IMR-90 (cell line): Measurements from ENCODE around the gene STOX1. TPM values are rescaled to one million over a fixed set of nuclear protein-coding genes. Genes with fewer than 3 reads are reported as not detected.

ENCODE experiments used
- ATAC-seq: fragments of 200-7000 bp; cut with Tn5 transposase; 2 replicates; pipeline ENCODE4 v1.9.1; 2020; ENCODE audit warnings: low read depth, mild to moderate bottlenecking, moderate library complexity
- BruUV-seq: library from RNA; stranded (reverse); fragments of 400-500 nt; replicated peaks from 2 replicates; lab custom pipeline; 2021; lab: Mats Ljungman, UMichigan
- CTCF ChIA-PET: fragments of 300-600 bp; formaldehyde crosslinking; extraction: SDS; loops from one replicate; lab custom pipeline; 2021; ENCODE audit warnings: antibody characterized with exemption; lab: Yijun Ruan, JAX
- POLR2A ChIA-PET: fragments of 300-600 bp; sonication (Branson Sonifier 250); formaldehyde crosslinking; loops from one replicate; lab custom pipeline; 2022; ENCODE audit warnings: antibody characterized with exemption; ENCODE audit not compliant: unreplicated experiment; lab: Charles Lee
- DNase-seq: peaks from one replicate; pipeline ENCODE4 v3.0.0; 2013
- H2AFZ ChIP-seq: replicated peaks from 2 replicates; pipeline ENCODE3; 2013; ENCODE audit warnings: low read length, mild to moderate bottlenecking; ENCODE audit not compliant: poor library complexity
- H2AK5ac ChIP-seq: 2 replicates; pipeline ENCODE4 v1.6.1; 2013; ENCODE audit warnings: low read depth, low read length, inconsistent platforms
- H2AK9ac ChIP-seq: replicated peaks from 2 replicates; pipeline ENCODE3; 2013; ENCODE audit warnings: mild to moderate bottlenecking, low read depth, low read length, moderate library complexity; ENCODE audit not compliant: poor library complexity
- H2BK120ac ChIP-seq: 2 replicates; pipeline ENCODE4 v1.6.1; 2013; ENCODE audit warnings: low read depth, low read length, inconsistent platforms
- H2BK15ac ChIP-seq: 3 replicates; pipeline ENCODE4 v1.6.1; 2013; ENCODE audit warnings: low read depth, low read length, inconsistent platforms
- H2BK20ac ChIP-seq: 2 replicates; pipeline ENCODE4 v1.6.1; 2013; ENCODE audit warnings: low read depth, mild to moderate bottlenecking, inconsistent platforms, low read length, moderate library complexity
- H2BK5ac ChIP-seq: 2 replicates; pipeline ENCODE4 v1.6.1; 2013; ENCODE audit warnings: mild to moderate bottlenecking, low read depth, low read length, inconsistent platforms; ENCODE audit not compliant: poor library complexity, severe bottlenecking
- H3K14ac ChIP-seq: replicated peaks from 2 replicates; pipeline ENCODE4 v1.6.1; 2013; ENCODE audit warnings: low read depth, low read length, inconsistent platforms
- H3K18ac ChIP-seq: 2 replicates; pipeline ENCODE4 v1.6.1; 2013; ENCODE audit warnings: low read depth, low read length, control low read depth
- H3K23ac ChIP-seq: 2 replicates; pipeline ENCODE4 v1.6.1; 2013; ENCODE audit warnings: low read depth, low read length, inconsistent platforms
- H3K27ac ChIP-seq: 2 replicates; pipeline ENCODE4 v1.5.1; 2013; ENCODE audit warnings: mild to moderate bottlenecking, control low read depth, low read length; ENCODE audit not compliant: insufficient read depth
- H3K27me3 ChIP-seq: 2 replicates; pipeline ENCODE4 v1.6.1; 2013; ENCODE audit warnings: low read length; ENCODE audit not compliant: control insufficient read depth, insufficient read depth
- H3K36me3 ChIP-seq: 2 replicates; pipeline ENCODE4 v1.6.1; 2013; ENCODE audit warnings: low read length, mixed read lengths; ENCODE audit not compliant: control insufficient read depth, insufficient read depth
- H3K4ac ChIP-seq: 2 replicates; pipeline ENCODE4 v1.6.1; 2013; ENCODE audit warnings: low read depth, low read length, inconsistent platforms
- H3K4me1 ChIP-seq: 2 replicates; pipeline ENCODE4 v1.6.1; 2013; ENCODE audit warnings: low read length, mixed read lengths; ENCODE audit not compliant: control insufficient read depth, insufficient read depth
- H3K4me2 ChIP-seq: 2 replicates; pipeline ENCODE4 v1.6.1; 2013; ENCODE audit warnings: low read depth, mild to moderate bottlenecking, control low read depth, low read length, moderate library complexity
- H3K4me3 ChIP-seq: 2 replicates; pipeline ENCODE4 v1.5.1; 2013; ENCODE audit warnings: low read depth, mild to moderate bottlenecking, control low read depth, low read length, moderate library complexity; ENCODE audit not compliant: insufficient read depth
- H3K56ac ChIP-seq: 2 replicates; pipeline ENCODE4 v1.6.1; 2013; ENCODE audit warnings: low read length, inconsistent platforms; ENCODE audit not compliant: insufficient read depth; ENCODE audit errors: extremely low read depth
- H3K79me1 ChIP-seq, 2 experiments: 2 replicates each; pipeline ENCODE4 v1.6.1; 2013; ENCODE audit warnings: low read length in 2 of 2, inconsistent platforms in 1 of 2, low read depth in 1 of 2
- H3K9ac ChIP-seq: 2 replicates; pipeline ENCODE4 v1.6.1; 2013; ENCODE audit warnings: low read depth, low read length, control low read depth
- H3K9me1 ChIP-seq: 2 replicates; pipeline ENCODE4 v1.6.1; 2013; ENCODE audit warnings: low read length, inconsistent platforms; ENCODE audit not compliant: insufficient read depth
- H3K9me3 ChIP-seq: 2 replicates; pipeline ENCODE4 v1.6.1; 2013; ENCODE audit warnings: low read length; ENCODE audit not compliant: control insufficient read depth, insufficient read depth
- H4K20me1 ChIP-seq: 2 replicates; pipeline ENCODE4 v1.6.1; 2013; ENCODE audit warnings: low read length, inconsistent platforms; ENCODE audit not compliant: insufficient read depth
- H4K5ac ChIP-seq: 2 replicates; pipeline ENCODE4 v1.6.1; 2013; ENCODE audit warnings: mild to moderate bottlenecking, low read depth, low read length, control low read depth
- H4K8ac ChIP-seq, 2 experiments: 2 replicates each; pipeline ENCODE4 v1.6.1; 2013; ENCODE audit warnings: low read depth in 2 of 2, low read length in 2 of 2, control low read depth in 1 of 2, inconsistent platforms in 1 of 2
- H4K91ac ChIP-seq: 2 replicates; pipeline ENCODE4 v1.6.1; 2013; ENCODE audit warnings: low read depth, low read length, inconsistent platforms; ENCODE audit not compliant: insufficient read depth
- BHLHE40 ChIP-seq: fragments of 150-350 bp; IDR thresholded peaks from 2 replicates; pipeline ENCODE4 v1.6.1; 2016; ENCODE audit warnings: mild to moderate bottlenecking, low read depth, low read length
- CHD1 ChIP-seq: IDR thresholded peaks from 2 replicates; pipeline ENCODE4 v1.6.1; 2012; ENCODE audit warnings: low read depth, low read length, improper control_type of control experiment
- CTCF ChIP-seq: conservative IDR thresholded peaks from 2 replicates; pipeline ENCODE4 v1.5.1; 2012; ENCODE audit warnings: mild to moderate bottlenecking, low read depth, low read length, improper control_type of control experiment
- MAZ ChIP-seq: IDR thresholded peaks from 2 replicates; pipeline ENCODE4 v1.6.1; 2012; ENCODE audit warnings: low read depth, mild to moderate bottlenecking, low read length, improper control_type of control experiment, moderate library complexity, borderline replicate concordance
- NFE2L2 ChIP-seq: fragments of 150-350 bp; IDR thresholded peaks from 2 replicates; pipeline ENCODE4 v1.6.1; 2016; ENCODE audit warnings: low read depth, mild to moderate bottlenecking, low read length
- POLR2A ChIP-seq: IDR thresholded peaks from 2 replicates; pipeline ENCODE4 v1.6.1; 2012; ENCODE audit warnings: mild to moderate bottlenecking, low read depth, low read length
- RAD21 ChIP-seq: IDR thresholded peaks from 2 replicates; pipeline ENCODE4 v1.6.1; 2012; ENCODE audit warnings: low read length, improper control_type of control experiment
- RFX5 ChIP-seq: IDR thresholded peaks from 2 replicates; pipeline ENCODE4 v1.8.0; 2012; ENCODE audit warnings: low read depth, mild to moderate bottlenecking, low read length, moderate library complexity
- SMC3 ChIP-seq: fragments of 150-350 bp; IDR thresholded peaks from 2 replicates; pipeline ENCODE4 v1.6.1; 2016; ENCODE audit warnings: low read depth, mild to moderate bottlenecking, antibody characterized with exemption, low read length, moderate library complexity
- WGBS, 2 experiments: methylation state at CpG; one replicate each; pipeline versions ENCODE4 v1.1.5 to v1.1.7; 2013; ENCODE audit warnings: missing lambda C conversion rate in 2 of 2; ENCODE audit not compliant: insufficient read length in 1 of 2; ENCODE audit errors: extremely low coverage in 2 of 2; 5-methylcytosine and 5-hydroxymethylcytosine counted together
- dilution Hi-C: fragments of 300-500 bp; cut with HindIII; formaldehyde crosslinking; loops from one replicate; pipeline ENCODE4 v1.14.3; 2018; ENCODE audit warnings: low sequenced_read_pairs; ENCODE audit not compliant: unreplicated experiment
- in situ Hi-C: fragments of 300-500 bp; cut with MboI; formaldehyde crosslinking; loops from 3 replicates; pipeline ENCODE4 v1.14.3; 2019; ENCODE audit warnings: low sequenced_read_pairs, inconsistent platforms, mixed read lengths
- intact Hi-C: fragments of 100-400 bp; cut with micrococcal nuclease; formaldehyde crosslinking; loops from 2 replicates; pipeline ENCODE4 v1.10.0; 2022
- polyA plus RNA-seq, 3 experiments: library from polyadenylated mRNA; depleted of rRNA; stranded (reverse); fragments of >200 nt; gene quantifications; 2 replicates each; pipeline ENCODE4 v1.2.3, GENCODE V29; 2012; ENCODE audit warnings: low replicate concordance in 1 of 3
- total RNA-seq: library from RNA; depleted of rRNA; stranded (reverse); fragments of >200 nt; gene quantifications from 2 replicates; pipeline ENCODE4 v1.2.3, GENCODE V29; 2012
- TF ChIP-seq, protein P1 (sequence below): fragments of 150-350 bp; IDR thresholded peaks from 2 replicates; pipeline ENCODE4 v1.6.1; 2016; ENCODE audit warnings: low read depth, mild to moderate bottlenecking, low read length, moderate library complexity, borderline replicate concordance

STOX1 gene
- total and polyA plus RNA-seq, 2 of the 4 experiments (the other 2 are of a cell fraction) = 0.03 to 0.18 TPM

DNA sequence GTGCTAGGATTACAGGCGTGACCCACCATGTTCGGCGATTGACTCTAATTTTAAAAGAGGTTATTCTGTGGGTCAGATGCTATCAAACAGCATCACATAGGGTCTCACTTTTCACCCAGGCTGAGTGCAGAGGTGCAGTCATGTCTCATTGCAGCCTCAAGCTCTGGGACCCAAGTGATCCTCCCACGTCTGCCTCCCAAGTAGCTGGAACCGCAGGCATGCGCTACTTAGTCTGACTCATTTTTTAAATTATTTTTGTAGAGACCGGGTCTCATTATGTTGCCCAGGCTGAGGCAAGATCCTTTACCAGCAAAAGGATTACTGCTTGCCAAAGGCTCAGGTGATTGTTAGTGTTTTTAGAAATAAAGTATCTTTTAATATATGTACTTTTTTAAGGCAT lies 42.9 kb upstream of the STOX1 start (continued):
- no peak for TF ChIP-seq CTCF
- TF ChIP-seq BHLHE40 = no peak
- no peak for TF ChIP-seq CHD1
- no peak for TF ChIP-seq POLR2A
- TF ChIP-seq RAD21 = no peak

GRCh38 chr10:68787813-68788212 lies 39.5 kb upstream of the STOX1 start:
- WGBS, 2 experiments = no CpG with 5 or more reads among the region's 3 CpGs
- CTCF ChIA-PET = interaction anchor here (1.5 kb wide), 1 partner anchor 110 kb away, joined by 3 read pairs; no protein-coding TSS in a partner anchor
- Histone ChIP-seq H3K9me1 (no peaks in the 10 kb centered on the region), H3K4me2 (no peak overlapping the region), H3K18ac (no peak overlapping the region), H4K20me1 (no peaks in the 10 kb centered on the region), H4K8ac (no peak overlapping the region), H2AFZ (no peak overlapping the region), H2BK5ac (no peak overlapping the region), H4K5ac (no peak overlapping the region), H2BK120ac (no peak overlapping the region), H3K14ac (no peak overlapping the region), H3K4me1 (no peaks in the 10 kb centered on the region), H3K4ac (no peak overlapping the region), H3K23ac (no peak overlapping the region), H3K27me3 (no peaks in the 10 kb centered on the region), H4K91ac (no peak overlapping the region), H3K79me1 (0 out of 4 replicates have a peak, but pooled peaks cover 0 to 2% of the 10 kb centered on the region in 2 experiments), H2AK9ac (no peak overlapping the region), H2AK5ac (no peak overlapping the region), H2BK15ac (no peak overlapping the region), H3K9ac (no peak overlapping the region), H2BK20ac (no peak overlapping the region), H3K9me3 (no peaks in the 10 kb centered on the region), H3K27ac (no peak overlapping the region), H3K36me3 (peaks cover 52% of the 10 kb centered on the region), H3K56ac (no peak overlapping the region), H3K4me3 (no peak overlapping the region)
- in situ Hi-C loops = no loop called here
- TF ChIP-seq BHLHE40 (no peak), RFX5 (no peak), SMC3 (no peak), MAZ (no peak), POLR2A (no peak), CTCF (no peak), NFE2L2 (no peak)
- TF ChIP-seq, protein P1, sequence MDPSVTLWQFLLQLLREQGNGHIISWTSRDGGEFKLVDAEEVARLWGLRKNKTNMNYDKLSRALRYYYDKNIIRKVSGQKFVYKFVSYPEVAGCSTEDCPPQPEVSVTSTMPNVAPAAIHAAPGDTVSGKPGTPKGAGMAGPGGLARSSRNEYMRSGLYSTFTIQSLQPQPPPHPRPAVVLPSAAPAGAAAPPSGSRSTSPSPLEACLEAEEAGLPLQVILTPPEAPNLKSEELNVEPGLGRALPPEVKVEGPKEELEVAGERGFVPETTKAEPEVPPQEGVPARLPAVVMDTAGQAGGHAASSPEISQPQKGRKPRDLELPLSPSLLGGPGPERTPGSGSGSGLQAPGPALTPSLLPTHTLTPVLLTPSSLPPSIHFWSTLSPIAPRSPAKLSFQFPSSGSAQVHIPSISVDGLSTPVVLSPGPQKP = no peak
- DNase-seq (no peak), ATAC-seq (no peak)
- dilution Hi-C loops = no loop called here
- intact Hi-C loops = loop anchor here (10.0 kb wide), 1 partner anchor 627 kb away; the partner anchor contains the start of gene TACR2
- POLR2A ChIA-PET = no interaction called here
- BruUV-seq = no TSS peak
